HG03139 (cell line): Measurements from ENCODE around the gene MYBL2.
"Not testable (repeated sequence)": the region's sequence is repeated elsewhere in the genome, so short reads cannot be mapped to it uniquely, and the experiment has no call there.

Source experiments
- ATAC-seq: cut with Tn5 transposase; IDR thresholded peaks from one replicate; pipeline ENCODE4 v1.9.1; 2021; ENCODE audit not compliant: unreplicated experiment

Gene MYBL2

DNA sequence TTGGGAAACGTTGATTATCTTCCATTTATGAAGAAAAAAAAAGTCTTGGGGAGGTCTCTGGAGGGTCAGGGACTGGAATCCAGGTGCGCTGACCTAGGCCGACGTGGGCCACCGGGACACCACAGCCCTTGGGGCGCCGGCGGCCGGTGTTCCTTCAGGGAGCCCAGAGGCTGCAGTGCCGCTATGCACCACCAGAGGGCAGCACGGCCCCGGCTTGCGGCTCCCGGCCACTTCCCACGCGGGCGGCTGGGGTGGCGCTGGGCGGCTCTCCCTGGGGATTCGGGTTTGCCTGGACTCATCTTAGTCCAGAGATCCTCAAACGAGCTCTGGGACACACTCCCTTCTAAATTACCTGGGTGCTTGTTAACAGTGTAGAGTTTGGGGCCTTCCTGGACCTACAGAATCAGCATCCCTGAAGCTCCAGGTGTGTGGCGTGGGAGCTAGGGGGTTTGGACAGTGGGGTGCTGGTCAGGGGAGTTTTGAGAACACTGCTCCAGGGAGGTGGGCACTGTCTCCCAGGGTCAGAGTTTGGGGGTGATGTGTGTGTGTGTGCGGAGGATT, 82.9 kb downstream of the MYBL2 start:
- ATAC-seq = no peak

- no peak for ATAC-seq
Measured at GRCh38 chr20:43750774-43751166, 83.9 kb downstream of the MYBL2 start.

GRCh38 chr20:43751167-43752050, 84.5 kb downstream of the MYBL2 start:
- peak; percentile 66 for ATAC-seq

DNA sequence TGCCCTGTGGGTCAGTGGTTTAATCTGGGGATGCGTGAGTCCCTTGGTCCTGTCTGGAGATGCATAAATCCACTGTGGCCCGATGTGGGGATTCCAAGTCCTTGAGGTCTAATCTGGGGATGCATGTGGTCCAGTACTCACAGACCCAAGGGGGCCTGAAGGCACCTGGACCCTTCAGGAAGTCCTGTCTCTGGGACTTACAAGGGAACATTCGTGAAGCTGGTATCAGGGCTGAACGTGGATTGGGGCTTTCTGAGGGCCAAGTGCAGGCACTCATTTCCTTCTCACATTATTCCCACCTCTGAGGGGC, 85.1 kb downstream of the MYBL2 start:
- no peak for ATAC-seq

DNA sequence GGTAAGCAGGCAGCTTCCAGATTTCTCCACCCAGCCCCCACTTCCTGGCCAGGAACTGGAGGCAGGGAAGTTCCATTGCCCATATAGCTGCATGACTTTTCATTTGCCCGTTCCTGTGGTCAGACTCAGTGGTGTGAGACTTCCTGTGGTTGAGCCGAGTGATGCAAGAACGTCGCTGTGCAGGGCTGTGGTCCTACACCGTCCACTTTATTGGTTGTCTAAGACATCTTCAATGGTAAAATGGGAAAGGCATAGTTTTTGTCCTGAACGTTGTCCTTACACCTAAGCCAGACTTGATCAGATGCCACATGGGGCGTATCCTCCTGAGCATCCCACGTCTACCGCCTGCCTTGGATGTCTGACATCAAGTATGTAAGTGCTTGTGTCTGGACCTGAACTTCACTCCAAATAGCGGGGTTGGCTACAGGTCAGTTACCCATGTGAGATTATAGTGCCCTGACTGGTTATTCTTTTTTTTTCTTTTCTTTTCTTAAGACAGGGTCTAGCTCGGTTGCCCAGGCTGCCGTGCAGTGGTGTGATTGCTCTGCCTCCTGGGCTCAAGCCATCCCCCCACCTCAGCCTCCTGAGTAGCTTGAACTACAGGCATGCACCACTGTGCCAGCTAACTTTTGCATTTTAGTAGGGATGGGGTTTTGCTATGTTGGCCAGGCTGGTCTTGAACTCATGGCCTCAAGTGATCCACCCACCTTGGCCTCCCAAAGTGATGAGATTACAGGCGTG, 85.8 kb downstream of the MYBL2 start:
- peak; percentile 59 for ATAC-seq

DNA sequence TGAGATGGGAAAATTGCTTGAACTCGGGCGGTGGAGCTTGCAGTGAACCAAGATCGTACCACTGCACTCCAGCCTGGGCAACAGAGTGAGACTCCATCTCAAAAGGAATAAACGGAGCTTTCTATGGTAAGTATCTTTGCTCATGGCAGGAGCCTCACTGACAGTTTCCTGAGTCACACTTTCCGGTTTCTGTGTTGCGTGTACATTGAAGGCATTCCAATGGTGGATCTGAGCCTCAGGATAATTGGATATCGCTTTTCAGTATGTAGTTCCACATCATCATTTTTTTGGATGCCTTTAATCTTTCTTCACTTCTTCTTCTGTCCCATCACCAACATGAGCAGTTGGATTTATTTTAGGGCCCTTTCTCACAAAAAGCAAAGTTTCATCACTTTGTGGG, 88.5 kb downstream of the MYBL2 start:
- no peak for ATAC-seq

DNA sequence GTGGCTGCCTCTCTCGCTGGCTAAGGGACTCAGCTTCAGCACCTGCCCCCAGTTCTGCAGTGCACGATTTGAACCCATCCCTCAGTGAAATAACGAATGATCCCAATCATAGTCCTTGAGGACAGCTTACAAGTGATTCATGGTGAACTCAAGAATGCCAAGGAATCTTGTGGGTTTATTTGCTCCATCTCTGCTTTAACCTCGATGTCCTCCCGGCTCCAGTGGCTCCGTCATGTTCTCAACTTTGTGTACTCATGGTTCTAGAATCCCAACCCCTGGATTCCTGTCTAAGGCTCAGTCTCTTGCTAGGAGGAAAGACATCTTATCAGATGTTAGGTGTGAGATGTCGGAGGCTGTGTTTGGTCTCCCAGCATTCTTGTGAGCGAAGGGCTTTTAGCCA, 88.9 kb downstream of the MYBL2 start:
- no peak for ATAC-seq

GRCh38 chr20:43757888-43758287, 91.0 kb downstream of the MYBL2 start:
- not testable (repeated sequence) for ATAC-seq

DNA sequence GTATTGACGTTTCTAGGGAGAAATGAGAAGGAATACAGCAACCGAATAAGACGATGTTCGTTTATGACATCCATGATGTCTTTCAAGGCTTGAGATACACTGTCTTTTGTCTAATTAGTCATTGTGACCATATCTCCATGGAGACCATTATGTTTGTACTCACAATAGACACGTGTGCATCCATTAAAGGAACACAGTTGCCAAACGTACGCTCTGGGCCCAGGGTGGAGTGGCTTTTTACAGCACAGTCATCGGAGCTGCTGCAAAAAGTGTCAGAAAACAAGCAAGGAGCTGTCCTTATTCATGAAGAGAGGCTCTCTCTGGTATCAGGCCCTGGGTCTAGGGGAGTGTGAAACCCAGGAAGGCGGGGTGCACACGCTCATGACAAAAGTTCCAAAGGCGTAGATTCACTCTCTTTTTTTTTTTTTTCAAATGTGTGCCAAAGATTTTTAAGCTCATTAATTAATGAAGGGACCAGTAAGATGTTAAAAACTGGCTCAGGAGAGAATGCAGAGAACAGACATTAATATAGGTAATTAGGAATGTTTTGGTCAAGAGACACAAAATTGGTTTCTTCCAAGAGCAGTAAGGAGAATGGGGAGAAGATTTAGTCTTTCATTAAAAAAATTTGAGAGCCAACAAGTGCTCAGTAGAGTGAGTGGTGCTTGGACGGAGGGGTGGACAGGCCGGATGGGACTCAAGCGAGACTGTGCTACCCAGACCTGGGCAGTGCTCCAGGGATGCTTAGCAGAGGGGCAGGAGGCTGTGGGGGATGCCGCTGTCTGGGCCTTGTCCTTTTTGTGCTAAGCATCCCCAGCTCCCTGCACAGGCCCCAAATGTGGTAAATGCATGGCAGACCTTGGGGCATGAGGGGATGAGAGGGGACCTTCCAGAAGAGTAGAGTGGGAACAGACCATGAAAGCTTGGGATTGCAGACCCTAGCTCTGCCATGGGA, 94.7 kb downstream of the MYBL2 start:
- ATAC-seq = no peak

- no peak for ATAC-seq
Measured at GRCh38 chr20:43762911-43763310, 96.0 kb downstream of the MYBL2 start.

GRCh38 chr20:43765916-43766315, 99.0 kb downstream of the MYBL2 start:
- ATAC-seq = no peak
